Inflammatory macrophage treated with lipopolysaccharide for 4 hours (primary cell): ENCODE measurements around the gene LCE2C.
"Not testable (repeated sequence)": the region's sequence is repeated elsewhere in the genome, so short reads cannot be mapped to it uniquely, and the experiment has no call there.

ENCODE experiments used
- DNase-seq: peaks from one replicate; pipeline ENCODE4 v3.0.0-alpha.2; 2020

Gene LCE2C, protein sequence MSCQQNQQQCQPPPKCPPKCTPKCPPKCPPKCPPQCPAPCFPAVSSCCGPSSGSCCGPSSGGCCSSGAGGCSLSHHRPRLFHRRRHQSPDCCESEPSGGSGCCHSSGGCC

DNA sequence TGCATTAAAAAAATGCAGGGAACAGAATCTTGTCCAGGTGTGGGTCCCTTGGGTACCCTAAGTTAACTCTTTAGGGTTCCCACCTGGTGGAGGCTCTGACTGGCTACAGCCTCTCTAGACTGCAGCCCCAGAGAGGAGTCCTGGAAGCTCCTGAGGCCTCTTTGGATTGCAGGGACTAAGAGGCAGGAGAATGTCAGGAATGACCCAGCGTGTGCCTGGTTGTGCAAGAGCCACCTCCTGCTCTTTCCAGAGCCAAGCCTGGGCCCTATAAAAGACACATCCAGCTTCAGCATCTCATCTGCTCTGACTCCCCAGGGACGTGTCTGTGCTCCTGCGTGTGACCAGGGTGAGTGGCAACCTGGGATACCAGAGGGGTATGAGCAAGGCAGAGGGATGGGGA is at the start of gene LCE2C:
TSS of gene LCE2C (plus strand) at position 297 of the 400 bp plus-strand sequence. CDS start 737 bp downstream, outside the sequence.
- not testable (repeated sequence) for DNase-seq

DNA sequence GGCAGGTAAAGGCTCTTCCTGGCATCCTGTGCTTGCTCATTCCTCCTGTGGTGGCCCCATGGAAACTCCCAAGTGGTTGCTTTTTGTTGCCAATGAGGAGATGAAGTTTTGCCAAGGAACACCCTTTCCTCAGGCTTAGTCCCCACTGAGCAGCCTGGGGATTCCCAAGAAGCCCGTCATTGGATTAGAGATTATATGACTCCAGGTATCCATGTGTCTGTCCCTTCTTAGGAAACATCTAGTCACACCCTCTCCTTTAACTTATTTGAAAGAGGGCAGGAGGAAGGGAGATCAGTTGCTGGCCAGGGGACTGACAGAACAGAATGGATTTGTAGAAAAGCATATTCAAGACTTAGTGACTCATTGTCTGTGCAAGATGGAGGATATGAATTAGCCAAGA is 48.3 kb upstream of the LCE2C start:
- no peak for DNase-seq

DNA sequence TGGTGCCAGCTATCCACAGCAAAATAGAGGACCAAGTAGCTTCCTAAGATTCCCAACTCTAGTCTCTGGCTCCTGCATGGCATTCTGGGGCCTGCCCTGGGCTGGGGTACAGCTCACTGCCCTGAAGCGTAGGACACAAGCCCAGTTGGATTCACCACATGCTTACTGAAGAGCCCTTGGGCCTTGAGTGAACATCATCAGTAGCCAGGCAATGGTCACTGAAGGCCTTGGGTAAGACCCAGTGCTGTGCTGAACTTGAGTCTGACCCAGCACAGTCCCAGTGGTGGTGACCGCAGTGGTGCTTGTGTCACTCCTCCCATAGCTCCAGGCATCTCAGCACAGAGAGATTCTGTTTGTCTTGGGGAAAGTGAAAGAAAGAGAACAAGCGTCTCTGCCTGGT is 44.5 kb upstream of the LCE2C start:
- no peak for DNase-seq

DNA sequence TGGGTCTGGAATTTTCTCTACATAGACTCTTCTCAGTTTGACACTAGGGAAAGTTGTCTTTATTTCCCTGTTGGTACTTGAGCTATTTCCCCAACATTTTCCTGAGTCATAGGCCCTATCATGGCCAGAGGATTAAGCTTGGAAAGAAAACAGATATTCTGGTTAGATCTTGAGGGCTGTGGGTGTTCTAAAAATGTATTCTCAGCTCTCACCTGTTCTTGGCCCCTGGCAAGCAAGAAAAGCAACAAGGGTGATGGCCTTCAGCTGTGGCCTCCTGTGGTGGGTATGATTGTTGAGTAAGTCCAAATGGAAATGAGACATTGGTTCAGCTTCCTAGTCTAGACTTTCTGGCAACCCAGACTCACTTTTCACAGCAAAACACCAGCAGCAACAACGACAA is 34.7 kb upstream of the LCE2C start:
- no peak for DNase-seq

DNA sequence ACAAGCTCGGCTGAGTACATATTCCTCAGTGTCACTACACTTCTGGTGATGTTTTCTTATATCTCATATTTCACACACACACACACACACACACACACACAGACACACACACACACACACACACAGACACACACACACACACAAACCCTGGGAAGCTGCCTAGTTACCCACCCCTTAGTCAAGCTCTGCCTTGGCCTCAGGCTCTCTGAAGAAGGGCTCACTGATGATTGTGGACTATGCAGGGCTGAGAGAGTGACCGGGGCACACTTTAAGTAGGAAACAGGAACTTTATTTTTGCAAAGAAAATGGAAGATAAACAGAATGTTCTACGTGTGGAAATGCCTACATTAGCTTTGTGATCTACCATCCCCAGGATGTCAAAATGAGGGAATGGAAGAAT is 31.1 kb upstream of the LCE2C start:
- DNase-seq: no peak

DNA sequence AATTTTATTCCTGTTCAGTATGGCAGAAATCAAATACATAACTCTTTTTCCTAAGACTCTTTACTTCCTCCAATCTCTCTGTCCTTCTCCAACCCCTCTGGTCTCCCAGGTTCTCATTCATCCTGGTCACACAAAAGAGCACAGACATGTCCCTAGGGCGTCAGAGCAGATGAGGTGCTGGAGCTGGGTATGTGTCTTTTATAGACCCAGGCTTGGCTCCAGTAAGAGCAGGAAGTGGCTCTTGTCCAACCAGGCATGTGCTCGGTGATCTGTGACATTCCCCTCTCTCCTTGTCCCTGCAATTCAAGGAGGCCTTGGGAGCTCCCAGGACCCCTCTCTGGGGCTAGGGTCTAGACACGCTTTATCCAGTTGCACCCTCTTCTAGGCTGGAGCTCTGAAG is 29.9 kb upstream of the LCE2C start:
- no peak for DNase-seq

DNA sequence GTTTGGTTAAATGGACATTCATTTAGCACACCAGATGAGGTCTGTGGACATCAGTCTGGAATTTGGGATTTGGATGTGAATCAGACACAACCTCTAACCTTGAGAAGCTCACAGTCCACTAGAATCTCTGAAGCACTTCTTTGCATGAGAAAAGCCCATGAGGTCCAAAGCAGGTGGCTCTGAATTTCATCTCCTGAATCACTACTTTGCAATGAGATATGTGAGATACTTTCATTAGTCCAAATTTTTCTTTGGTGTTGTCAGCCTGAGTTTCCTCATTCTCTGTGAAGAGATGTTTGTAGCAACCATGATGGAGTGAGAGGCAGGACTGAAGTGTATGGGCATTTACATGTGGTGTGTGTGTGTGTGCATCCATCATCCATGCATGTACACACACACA is 28.4 kb upstream of the LCE2C start:
- no peak for DNase-seq

DNA sequence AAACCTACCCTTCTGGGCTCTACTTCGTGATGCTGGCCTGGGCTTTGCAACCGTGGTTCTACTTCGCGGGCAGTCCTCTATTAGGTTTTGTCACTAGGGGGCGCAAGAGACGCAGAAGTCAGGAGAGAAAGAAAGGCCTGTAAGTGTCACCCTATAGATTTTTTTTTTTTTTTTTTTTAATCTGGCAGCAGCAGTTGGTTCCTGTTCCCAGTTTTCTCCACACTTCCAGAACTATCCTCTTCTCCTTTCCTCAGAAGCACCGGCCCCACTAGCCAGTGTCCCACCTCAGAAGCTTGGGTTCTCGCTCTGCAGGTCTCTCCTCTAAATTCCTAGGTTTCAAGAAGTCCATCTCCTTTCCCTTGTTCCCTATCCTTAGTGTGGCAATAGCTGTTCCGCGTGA is 21.0 kb upstream of the LCE2C start:
- peak; percentile 55 for DNase-seq

DNA sequence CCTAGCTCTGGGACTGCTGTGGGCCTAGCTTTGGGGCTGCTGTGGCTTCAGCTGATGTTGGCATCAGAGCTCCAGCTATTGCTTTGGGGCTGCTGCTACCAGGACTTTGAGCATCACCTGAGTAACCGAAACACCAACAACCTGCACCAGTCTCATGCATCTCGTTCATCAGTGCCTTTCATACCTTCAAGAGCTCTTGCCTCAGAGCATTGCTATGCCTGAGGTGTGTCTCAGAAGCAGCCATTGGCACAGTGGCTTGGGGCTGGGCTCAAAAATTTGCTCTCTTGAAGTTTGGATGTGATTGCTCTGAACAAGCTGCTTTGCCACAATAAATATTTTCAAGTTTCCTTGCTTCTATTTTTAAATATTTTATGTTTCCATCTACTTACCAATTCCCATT is 18.6 kb upstream of the LCE2C start:
- DNase-seq: no peak

DNA sequence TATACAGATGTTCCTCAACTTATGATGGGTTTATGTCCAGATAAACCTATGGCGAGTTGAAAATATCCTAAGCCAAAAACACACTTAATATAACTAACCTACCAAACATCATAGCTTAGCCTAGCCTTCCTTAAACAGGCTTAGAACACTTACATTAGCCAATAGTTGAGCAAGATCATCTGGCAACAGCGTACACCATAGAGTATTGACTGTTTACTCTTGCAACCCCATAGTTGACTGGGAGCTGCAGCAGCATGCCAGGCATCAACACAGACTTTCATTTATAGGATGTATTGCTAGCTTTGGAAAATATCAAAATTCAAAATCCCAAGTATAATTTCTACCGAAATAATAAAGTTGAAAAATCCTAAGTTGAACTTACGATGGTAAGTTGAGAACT is 17.4 kb upstream of the LCE2C start:
- no peak for DNase-seq

DNA sequence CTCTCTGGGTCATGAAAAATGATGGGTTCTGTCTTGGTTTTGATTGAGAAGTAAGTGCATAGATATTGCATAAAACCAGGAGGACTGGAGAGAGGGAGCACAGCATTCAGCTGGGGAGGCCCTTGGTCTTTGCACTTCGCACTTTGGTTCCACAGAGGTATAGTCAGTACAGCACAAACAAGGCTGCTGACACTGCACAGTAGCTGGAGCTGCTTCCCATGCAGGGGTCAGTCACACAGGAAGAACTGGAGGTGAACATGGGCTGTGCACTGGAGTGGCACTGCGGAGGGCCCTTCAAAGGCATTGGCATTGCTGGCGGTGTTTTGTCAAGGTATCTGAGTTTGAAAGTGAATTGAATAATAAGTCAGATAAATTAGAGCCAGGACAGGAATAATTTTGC is 16.4 kb upstream of the LCE2C start:
- DNase-seq: no peak

DNA sequence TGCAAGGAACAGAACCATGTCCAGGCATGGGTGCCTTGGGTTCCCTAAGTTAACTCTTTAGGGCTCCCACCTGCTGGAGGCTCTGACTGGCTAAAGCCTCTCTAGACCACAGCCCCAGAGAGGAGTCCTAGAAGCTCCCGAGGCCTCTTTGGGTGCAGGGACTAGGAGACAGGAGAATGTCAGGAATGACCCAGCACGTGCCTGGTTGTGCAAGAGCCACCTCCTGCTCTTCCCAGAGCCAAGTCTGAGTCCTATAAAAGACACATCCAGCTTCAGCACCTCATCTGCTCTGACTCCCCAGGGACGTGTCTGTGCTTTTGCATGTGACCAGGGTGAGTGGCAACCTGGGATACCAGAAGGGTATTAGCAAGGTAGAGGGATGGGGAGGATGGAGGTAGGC is 12.0 kb upstream of the LCE2C start, which contains the start of gene LCE2D:
TSS of gene LCE2D (plus strand) at position 283 of the 400 bp plus-strand sequence. CDS start 726 bp downstream, outside the sequence.
- DNase-seq: no peak

DNA sequence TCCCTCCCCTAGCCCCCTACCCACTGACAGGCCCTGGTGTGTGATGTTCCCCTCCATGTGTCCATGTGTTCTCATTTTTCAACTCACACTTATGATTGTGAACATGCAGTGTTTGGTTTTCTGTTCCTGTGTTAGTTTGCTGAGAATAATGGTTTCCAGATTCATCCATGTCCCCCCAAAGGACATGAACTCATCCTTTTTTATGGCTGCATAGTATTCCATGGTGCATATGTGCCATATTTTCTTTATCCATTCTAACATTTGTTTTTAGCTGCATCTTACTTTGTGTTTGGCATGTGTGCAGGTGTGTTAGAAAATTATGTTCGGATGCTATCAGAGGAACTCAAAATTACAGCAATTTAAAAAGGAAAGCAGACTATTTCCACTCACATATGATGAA is 8.9 kb upstream of the LCE2C start:
- DNase-seq: not testable (repeated sequence)

DNA sequence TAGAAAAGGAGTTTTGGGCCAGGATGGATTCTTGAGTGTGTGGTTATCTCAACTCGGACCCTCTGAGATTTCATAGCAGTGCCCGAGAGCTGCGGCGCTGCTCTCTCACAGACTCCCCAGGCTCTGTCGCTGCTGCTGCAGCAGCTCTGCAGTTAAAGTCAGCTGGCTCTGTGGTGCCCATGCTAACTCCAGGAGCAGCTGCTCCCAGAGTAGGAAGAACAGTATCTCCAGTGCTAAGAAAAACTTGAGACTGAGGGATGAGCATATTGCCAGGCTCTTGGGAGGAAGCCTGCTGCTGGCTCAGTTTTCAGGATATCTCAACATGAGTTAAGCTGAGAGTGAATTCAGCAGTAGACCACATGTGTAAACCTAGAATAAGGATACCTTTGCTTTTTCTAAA is 7.4 kb upstream of the LCE2C start:
- no peak for DNase-seq

DNA sequence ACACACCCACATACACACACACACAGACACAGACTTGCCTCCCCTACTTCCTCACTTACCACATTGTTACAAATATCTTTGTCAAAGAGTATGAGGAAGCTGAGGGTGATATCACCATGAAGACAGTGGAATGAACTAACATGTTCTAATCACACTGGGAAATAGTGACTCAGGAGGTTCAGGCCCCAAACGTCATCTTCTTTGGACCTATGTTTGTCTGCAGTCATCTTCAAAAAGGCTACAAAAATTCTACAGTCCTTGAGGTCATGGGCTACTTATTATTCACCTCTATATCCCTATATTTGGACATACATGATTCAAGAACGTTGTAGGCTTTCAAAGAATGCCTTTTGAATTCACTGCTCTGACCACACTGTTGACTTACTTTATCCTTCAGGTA is 2.1 kb upstream of the LCE2C start:
- DNase-seq: no peak

DNA sequence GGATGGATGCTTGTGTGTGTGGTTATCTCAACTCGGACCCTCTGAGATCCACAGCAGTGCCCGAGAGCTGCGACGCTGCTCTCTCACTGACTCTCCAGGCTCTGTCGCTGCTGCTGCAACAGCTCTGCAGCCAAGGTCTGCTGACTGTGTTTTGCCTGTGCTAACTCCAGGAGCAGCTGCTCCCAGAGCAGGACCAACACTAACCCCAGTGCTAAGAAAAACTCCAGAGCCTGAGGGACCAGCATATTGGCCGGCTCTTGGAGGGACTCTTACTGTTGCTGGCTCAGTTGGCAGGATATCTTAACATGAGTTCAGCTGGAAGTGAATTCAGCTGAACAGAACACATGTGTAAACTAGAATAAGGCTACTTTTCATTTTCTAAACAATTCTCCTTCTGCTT is 4.4 kb downstream of the LCE2C start:
- no peak for DNase-seq

DNA sequence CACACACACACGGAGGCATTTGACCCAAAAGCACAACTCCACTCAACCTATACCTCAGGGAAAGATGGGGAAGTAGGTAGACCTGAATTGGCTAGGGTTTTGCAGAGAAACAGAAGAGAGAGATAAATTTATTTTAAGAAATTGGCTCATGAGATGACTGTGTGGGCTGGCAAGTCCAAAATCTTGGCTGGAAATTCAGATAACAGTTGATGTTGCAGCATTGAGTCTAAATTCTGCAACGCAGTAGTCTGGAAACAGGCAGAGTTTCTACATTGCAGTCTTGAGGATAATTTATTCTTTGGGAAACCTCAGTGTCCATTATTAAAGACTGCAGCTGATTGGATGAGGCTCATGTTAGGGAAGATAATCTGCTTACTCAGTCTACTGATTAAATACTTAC is 6.5 kb downstream of the LCE2C start:
- DNase-seq: no peak

DNA sequence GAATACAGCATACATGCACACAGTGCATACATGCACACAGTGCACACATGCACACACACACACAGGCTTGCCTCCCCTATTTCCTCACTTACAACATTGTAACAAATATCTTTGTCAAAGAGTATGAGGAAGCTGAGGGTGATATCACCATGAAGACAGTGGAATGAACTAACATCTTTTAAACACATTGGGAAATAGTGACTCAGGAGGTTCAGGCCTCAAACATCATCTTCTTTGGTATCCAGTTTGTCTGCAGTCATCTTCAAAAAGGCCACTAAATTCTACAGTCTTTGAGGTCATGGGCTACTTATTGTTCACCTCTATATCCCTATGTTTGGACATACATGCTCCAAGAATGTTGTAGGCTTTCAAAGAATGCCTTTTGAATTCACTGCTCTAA is 8.8 kb downstream of the LCE2C start:
- peak; percentile 1 for DNase-seq

DNA sequence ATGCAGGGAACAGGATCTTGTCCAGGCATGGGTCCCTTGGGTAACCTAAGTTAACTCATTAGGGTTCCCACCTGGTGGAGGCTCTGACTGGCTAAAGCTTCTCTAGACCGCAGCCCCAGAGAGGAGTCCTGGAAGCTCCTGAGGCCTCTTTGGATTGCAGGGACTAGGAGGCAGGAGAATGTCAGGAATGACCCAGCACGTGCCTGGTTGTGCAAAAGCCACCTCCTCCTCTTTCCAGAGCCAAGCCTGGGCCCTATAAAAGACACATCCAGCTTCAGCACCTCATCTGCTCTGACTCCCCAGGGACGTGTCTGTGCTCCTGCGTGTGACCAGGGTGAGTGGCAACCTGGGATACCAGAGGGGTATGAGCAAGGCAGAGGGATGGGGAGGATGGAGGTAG is 10.7 kb downstream of the LCE2C start, which contains the start of gene LCE2B:
TSS of gene LCE2B (plus strand) at position 301 of the 400 bp plus-strand sequence. CDS start 721 bp downstream, outside the sequence.
- not testable (repeated sequence) for DNase-seq

DNA sequence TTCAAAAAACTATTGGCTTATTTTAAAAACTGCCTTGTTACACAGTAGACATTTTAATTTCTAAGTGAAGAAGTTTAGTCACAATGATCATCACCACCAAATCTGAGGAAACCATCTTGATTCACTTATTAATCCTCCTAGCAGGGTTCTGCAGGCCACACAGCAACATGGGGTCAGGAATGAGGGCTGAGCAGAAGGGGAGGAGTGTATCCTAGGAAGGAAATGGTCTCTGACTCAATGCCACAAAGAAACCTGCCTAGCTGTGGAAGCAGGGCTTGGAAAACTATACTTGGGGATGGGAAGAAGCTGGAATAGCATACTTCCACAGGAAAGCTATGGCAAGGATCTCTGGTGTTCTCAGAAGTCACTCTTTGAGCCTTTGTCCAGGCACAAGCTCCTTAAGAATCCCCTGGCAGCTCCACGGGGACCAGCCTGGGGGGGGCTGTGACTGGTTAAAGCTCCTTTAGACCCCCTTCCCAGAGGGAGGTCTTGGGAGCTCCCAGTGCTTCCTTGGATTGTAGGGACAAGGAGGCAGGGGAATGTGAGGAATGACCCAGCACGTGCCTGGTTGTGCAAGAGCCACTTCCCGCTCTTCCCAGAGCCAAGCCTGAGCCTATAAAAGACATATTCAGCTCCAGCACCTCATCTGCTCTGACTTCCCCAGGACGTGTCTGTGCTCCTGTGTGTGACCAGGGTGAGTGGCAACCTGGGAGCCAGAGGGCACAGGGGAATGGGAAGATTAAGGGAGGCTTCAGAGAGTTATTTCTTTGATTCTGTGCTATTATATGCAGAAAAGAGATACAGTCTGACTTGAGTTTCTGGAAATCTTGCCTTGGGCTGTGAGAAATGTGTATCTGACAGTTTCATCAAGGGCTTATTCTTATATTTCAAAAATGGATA is 22.9 kb downstream of the LCE2C start, which contains the start of gene LCE2A:
TSS of gene LCE2A (plus strand) at position 645 of the 900 bp plus-strand sequence. CDS start 557 bp downstream, outside the sequence.
- no peak for DNase-seq

DNA sequence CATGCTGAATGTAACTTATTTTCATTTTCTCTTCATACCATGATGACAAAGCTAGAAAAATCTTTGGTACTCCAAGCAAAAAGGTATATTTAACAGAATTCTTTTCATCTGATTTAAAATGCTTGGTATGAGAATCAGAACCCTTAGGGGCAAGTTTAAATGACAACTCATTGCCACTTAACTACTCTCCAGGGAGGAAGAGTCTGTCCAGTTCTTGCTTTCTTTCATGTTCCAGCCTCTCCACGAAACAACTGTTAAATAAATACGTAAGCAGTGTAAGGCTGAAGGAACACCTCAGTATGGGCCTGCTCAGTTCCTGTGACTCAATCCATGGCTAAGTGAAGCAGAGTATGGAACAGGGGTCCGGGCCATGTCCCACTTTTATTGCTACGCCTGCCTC is 24.7 kb downstream of the LCE2C start:
- DNase-seq: no peak

DNA sequence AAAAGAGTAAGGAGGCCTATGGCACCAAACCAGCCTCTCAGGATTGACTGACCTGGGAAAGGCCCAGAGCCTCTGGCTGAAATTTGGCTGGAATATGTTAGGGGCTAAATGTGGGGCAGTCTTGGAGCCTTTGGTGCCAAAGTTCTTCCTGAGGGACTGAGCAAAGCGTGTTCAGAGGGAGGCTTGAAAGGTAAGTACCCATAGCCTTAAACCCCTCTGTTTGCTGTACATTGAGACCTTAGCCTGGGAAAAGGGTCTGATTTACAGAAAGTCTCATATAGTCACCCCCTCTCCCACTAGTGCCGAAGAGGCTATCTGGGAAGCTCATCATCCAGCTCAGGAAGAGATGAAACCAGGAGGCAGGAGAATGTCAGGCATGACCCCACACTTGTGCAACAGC is 32.8 kb downstream of the LCE2C start, which contains the start of gene LCE4A:
TSS of gene LCE4A (plus strand) at position 301 of the 400 bp plus-strand sequence. CDS start 916 bp downstream, outside the sequence.
- no peak for DNase-seq

DNA sequence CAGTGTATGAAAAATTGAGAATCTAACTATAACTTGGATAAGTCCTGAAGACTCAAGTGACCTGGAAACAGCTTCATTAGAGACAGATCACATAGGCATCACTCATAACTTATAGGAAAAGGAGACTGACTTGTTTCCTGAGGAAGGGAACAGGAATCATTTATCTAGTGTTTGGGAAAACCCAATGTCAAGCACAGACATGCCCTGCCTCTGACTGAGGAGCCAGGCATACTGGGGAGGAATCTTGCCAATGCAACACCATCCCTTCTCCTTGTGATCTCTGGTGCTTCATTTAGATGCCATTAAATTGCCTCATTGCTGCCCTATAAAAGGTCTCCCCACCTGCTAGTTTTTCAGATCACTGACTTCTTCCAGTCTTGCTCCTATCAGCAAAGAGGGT is 43.2 kb downstream of the LCE2C start:
- no peak for DNase-seq

DNA sequence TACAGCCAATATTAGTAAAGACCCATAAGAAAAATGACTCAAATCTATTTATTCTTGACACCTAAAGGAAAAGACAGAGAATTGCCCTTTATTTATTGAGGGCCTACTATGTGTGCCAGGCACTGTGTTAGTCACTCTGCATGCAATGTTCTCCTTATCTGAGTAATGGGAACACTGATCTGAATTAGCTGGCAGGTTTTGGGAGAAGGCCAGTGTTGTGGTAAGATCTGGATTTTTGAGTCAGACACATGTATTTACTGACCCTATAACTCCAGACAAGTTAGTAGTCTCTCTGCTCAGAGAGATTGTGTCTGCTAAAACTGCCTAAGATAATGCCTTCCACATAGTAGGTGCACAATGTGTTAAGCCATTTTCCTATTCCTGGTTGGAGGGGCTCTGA is 50.2 kb downstream of the LCE2C start:
- no peak for DNase-seq
